8988T (cell line): Measurements from ENCODE around the gene CLBA1.

ENCODE experiments used
- DNase-seq: peaks from one replicate; pipeline ENCODE4 v3.0.0; 2011

Gene CLBA1

GRCh38 chr14:105006831-105007592, 21.4 kb downstream of the CLBA1 start:
- DNase-seq: no peak

- DNase-seq: no peak
Observed at GRCh38 chr14:105007593-105008264, 22.1 kb downstream of the CLBA1 start.

GRCh38 chr14:105010106-105010505, 24.5 kb downstream of the CLBA1 start:
- DNase-seq: no peak

- DNase-seq: no peak
Observed at GRCh38 chr14:105010891-105011291, 25.3 kb downstream of the CLBA1 start.

- no peak for DNase-seq
Observed at GRCh38 chr14:105011312-105011990, 25.9 kb downstream of the CLBA1 start.

DNA sequence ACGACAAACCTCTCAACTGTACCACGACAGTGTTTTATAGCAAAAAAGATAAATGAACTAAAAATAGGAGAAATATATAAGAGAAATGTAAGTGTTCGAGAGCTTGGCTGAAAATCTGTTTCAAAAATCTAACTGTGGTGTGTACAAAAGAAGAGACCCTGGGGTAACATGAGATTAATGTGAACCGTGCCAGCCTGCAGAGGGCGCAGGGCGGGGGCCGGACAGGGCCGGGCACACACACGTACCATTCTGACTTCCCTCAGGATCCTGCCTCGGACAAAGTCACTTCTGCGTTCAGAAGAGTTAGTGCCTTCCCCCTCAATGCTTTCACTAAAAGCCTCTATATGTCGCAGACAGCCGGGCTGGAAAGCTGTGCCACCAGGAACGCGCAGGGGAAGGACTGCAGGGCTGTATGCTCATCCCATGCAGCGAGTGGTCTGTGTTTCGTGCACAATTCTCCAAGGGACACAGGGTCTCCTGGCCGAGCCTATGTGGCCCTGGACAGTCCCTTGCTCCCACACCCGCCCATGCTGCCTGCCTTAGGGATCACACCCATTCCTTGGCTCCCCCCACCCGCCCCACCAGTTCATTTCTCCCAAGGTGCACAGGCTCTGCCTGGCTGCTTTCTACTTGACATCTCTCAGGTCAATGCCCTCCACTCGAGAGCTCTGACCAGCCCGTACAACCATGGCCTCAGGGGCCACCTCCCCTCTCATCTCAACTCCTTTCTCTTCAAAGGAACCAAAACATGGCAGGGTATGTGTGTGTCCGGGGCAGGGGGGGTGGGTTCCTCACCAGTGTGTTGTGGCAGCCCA, 26.8 kb downstream of the CLBA1 start:
- DNase-seq: no peak

DNA sequence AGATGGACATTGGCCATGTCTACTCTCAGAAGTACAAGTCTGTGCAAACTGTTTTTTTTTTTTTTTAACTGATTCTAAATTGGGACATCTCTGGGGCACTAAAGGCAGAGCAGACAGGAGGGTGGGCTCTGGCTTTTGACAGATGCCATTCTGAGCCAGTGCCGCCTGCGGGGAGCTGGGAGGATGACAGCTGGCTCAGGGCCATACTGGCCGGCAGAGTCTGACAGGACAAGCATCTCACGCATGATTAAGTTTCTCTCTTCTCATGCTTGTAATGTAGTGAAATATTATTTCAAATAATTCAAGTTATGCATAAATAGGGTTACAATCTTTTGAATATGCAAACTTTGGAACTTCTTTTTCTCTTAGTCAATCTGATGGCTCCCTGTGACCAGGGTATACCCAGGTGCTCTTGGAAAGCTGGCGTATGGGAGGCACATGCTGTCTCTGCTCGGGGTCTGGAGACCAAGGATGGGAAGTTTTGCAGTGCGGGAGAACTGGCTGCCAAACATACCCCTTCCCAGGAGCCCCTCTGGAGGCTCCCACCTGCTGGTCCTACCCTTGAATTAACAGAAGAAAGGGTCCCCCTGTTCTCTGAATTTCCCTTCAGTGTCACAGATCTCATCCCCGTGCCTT, 27.7 kb downstream of the CLBA1 start:
- no peak for DNase-seq

GRCh38 chr14:105014032-105014431, 28.4 kb downstream of the CLBA1 start:
- DNase-seq: no peak

DNA sequence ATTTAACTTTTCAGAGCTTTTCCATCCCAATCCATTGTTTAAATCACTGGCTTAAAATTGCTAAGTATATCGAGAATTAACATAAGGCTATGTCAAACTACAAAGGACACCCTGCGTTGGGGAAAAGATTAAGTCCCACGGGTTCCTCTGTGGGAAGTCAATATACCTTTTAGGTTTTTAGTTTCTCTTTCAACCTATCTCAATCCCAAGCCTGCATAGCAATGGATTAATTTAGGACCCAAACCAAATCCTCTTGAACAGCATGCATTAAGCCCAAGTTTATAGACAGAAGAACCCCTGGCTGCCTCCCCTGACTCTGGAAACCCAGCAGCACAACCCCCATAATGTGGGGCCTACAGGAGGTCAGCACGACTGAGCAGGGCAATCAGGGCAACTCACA, 29.0 kb downstream of the CLBA1 start:
- no peak for DNase-seq

GRCh38 chr14:105015242-105015641, 29.7 kb downstream of the CLBA1 start:
- no peak for DNase-seq

DNA sequence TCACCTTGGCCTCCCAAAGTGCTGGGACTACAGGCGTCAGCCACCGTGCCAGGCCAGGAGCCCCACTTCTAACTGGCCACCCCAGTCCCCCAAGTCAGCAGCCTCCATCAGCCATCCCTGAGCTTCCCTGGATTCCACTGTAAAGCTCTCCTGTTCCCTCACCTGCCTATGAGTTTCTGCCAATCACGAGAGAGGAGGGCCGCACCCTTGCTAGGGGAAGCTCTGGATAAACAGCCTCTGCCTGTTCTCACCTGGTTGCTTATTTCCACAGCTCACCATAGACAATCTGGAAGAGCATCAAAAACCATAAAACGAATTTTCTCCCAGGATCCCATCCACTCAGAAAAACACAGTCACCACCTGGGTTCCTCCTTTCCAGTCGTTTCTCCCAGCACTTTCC, 30.3 kb downstream of the CLBA1 start:
- no peak for DNase-seq

DNA sequence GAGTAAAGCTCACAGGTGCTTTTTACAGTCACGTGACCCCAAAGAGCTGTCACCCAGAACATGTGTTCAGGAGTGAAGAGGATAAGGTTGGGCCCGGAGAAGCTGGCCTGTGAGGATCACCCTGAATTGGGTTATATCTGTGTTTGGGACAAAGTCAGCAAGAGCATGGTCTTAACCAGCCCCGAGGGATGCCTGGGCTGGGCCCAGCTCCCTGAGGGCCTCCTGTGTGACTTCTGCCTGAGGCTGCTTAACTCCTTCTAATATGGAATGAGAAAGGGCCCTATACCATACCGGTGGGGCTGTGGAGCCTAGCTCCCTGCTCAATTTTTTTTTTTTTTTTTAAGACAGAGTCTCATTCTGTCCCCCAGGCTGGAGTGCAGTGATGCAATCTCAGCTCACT, 32.8 kb downstream of the CLBA1 start:
- DNase-seq: no peak

- no peak for DNase-seq
Observed at GRCh38 chr14:105019861-105020814, 34.5 kb downstream of the CLBA1 start.

DNA sequence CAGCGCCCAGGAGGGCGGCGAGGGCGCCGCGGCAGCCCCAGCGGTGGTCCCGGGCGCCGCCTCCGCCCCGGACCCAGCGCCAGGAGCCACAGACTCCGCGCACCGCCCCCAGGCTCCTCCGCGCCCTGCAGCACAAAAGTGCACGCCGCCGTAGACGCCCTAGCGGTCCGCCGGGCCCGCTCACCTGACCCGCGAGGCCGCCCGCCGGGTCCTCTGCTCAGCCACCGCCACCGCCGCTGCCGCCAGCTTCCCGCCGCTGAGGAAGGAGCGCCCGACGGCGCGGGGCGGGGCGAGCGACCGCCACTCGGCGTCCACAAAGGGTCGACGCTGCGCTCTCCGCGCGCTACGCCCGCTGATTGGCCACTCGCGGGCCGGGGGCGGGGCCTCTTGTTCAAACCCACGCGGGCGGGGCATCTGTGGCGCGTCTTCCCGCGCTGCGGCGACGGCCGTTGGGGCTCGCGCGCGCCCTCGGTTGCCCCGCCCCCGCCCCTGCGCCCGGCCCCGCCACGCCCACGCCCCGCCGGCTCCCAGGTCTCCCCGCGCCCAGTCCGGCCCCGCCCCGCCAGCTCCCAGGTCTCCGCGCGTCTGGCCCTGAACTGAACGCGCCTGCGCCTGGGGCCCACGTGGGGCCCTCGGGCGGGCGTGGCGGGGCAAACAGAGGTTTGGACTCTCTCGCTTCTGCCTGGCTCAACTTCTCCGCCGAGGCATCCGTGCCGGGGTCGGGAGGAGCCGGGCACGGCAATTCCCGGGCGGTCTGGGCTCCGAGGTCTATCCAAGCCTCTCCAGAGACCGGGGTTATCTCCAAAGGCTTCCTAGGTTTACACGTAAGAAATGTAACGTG, 35.4 kb downstream of the CLBA1 start, which contains the start of gene CDCA4:
CDCA4 (minus strand) TSS at position 269 of the 841 bp plus-strand sequence. CDS start 9,154 bp downstream, outside the sequence.
- DNase-seq: peak; percentile 98

DNA sequence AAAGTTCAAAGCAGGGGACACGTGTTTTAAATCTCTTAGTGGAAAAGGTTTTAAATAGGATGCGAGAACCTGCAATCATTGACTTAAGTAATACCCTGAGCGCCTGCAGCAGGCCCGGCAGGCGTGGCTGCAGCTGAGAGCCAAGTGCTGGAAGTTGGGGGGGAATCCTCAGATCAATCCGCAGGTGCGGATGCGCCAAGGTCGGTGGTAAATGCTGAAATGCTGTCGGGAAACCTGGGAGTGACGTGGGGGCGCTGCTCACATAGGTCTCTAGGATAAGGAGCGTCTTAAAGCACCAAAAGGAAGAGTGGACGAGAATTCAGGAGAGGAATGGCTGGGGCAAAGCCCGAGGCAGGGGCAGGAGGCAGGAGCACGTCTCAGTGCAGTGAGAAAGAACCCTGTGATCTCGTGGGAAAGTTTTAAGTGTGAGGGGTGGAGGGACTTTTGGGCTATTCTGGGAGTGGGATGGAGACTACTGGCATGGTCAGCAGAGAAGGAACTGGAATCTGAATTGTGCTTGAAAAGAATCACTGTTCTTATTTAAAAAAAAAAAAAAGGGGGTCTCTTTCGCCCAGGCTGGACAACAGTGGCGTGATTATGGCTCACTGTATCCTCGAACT, 36.2 kb downstream of the CLBA1 start:
- no peak for DNase-seq

DNA sequence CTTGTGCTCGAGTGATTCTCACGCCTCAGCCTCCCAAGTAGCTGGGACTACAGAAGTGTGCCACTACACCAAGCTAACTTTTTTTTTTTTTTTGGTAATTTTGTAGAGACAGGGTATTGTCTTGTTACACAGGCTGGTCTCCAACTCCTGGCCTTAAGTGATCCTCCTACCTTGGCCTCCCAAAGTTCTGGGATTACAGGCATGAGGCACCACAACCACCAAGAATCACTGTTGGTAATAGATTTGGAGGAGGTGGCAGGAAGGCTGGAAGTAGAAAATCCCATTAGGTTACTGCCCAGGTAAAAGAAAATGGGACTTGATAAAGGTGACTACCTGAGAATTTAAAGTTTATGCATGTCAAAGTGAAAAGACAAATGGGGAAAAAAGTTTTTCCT, 36.7 kb downstream of the CLBA1 start:
- DNase-seq: no peak

- no peak for DNase-seq
Observed at GRCh38 chr14:105023144-105023543, 37.6 kb downstream of the CLBA1 start.

GRCh38 chr14:105023791-105024480, 38.3 kb downstream of the CLBA1 start:
- no peak for DNase-seq

- DNase-seq: no peak
Observed at GRCh38 chr14:105025429-105025828, 39.8 kb downstream of the CLBA1 start.
